GM18951 (cell line): ENCODE data around the gene ST8SIA3.

Experiments
- POLR2A ChIP-seq: IDR thresholded peaks from 4 replicates; pipeline ENCODE4 v1.6.1; 2011; ENCODE audit warnings: mild to moderate bottlenecking; ENCODE audit not compliant: insufficient read length, insufficient read depth; ENCODE audit errors: extremely low read depth
- in situ Hi-C: fragments of 300-500 bp; cut with MboI; formaldehyde crosslinking; loops from one replicate; pipeline ENCODE4 v1.12.0; 2022; ENCODE audit warnings: low sequenced_read_pairs, mixed read lengths, inconsistent platforms; ENCODE audit not compliant: unreplicated experiment

ST8SIA3 gene

DNA sequence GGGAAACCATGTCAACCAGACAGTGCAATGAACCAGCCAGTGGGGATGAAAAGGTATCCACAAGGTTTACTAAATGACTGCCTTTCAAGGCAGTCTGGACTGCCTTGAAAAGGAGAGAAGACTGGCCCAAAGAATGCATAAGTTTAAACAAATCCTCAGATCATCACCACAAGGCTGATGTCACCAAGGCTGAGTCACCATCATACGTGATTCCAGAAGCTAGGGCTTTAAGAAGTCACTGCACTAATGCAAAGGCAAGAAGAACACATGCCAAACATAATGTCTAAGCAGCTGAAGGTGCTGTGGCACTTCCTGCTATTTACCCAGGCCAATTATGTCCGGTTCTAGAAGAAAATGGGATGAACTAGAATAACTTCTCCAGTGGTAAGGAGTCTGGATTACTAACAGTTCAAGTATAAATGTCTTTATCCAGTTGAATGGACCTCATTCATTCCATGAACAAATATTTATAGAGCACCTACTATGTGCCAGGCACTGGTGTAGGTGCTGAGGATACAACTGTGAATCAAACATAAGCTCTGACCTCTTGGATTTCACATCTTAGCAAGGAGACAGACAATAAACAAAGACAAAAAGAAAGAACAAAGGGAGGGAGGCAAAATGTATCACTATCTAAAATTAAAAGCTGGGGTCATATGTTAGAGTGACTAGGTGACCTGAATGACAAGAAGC lies 45.2 kb downstream of the ST8SIA3 start:
- no peak for TF ChIP-seq POLR2A
- in situ Hi-C loops, result no loop called here

DNA sequence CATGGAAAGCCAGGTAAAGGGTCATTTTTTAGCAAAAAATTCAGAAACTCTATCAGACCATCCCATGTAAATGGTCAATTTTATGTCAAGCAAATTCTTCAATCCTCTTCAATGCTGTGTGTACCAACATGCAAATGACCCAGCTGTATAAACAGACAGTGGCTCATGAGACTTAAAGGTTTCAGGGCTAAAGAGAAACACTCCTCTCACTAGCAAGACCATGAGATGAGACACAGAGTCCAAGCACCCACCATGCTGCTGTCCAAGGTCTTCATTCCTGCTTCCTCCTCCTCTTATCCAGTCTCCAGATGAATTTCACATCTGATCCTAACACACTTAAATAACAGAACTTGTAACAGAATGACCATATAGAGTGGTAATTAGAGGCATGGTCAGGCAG lies 52.0 kb downstream of the ST8SIA3 start:
- no peak for TF ChIP-seq POLR2A
- in situ Hi-C loops, result no loop called here

DNA sequence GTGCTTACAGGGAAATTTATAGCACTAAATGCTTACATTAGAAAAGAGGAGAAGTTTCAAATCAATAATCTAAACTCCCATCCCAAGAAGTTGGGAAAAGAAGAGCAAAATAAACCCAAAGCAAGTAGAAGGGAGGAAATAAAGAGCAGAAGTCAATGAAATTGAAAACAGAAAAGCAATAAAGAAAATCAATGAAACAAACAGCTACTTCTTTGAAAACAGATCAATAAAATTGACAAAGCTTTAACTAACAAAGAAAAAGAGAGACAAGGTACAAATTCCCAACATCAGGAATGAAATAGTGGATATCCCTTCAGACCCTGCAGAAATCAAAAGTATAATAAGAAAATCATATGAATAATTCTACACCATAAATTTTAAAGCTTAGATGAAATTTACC lies 57.3 kb downstream of the ST8SIA3 start:
- in situ Hi-C loops, result no loop called here
- no peak for TF ChIP-seq POLR2A

GRCh38 chr18:57410749-57411148 lies 58.4 kb downstream of the ST8SIA3 start:
- in situ Hi-C loops, result no loop called here
- no peak for TF ChIP-seq POLR2A

- no peak for TF ChIP-seq POLR2A
- in situ Hi-C loops, result no loop called here
Observed at GRCh38 chr18:57416542-57416941, 64.2 kb downstream of the ST8SIA3 start.
